AG20443 (cell line): ENCODE measurements around the gene CLCF1.

ENCODE experiments used
- DNase-seq: peaks from one replicate; pipeline ENCODE4 v3.0.0; 2012; ENCODE audit warnings: low spot score, mixed read lengths

CLCF1 gene

GRCh38 chr11:67372993-67373647 lies at the start of gene CLCF1:
TSS of gene CLCF1 (minus strand) at chr11:67373598. CDS start at chr11:67373539, 59 bp downstream.
- peak; percentile 78 for DNase-seq

GRCh38 chr11:67422891-67423290 lies 49.5 kb upstream of the CLCF1 start:
- DNase-seq: no peak

GRCh38 chr11:67421430-67422031 lies 48.1 kb upstream of the CLCF1 start:
- no peak for DNase-seq

GRCh38 chr11:67420646-67421429 lies 47.4 kb upstream of the CLCF1 start:
- DNase-seq: peak; percentile 99

- no peak for DNase-seq
Observed at GRCh38 chr11:67420147-67420645, 46.8 kb upstream of the CLCF1 start.

GRCh38 chr11:67419325-67420049 lies 46.1 kb upstream of the CLCF1 start:
- DNase-seq: no peak

- DNase-seq: no peak
Observed at GRCh38 chr11:67418476-67419281, 45.3 kb upstream of the CLCF1 start.

GRCh38 chr11:67417425-67417824 lies 44.0 kb upstream of the CLCF1 start:
- DNase-seq: no peak

GRCh38 chr11:67416416-67417335 lies 43.3 kb upstream of the CLCF1 start:
- DNase-seq: no peak

GRCh38 chr11:67415501-67416304 lies 42.3 kb upstream of the CLCF1 start, which contains the start of gene CARNS1:
TSS of gene CARNS1 (plus strand) at chr11:67415678. CDS start at chr11:67416200, 522 bp downstream.
- DNase-seq: no peak

GRCh38 chr11:67413266-67413849 lies 40.0 kb upstream of the CLCF1 start:
- DNase-seq: no peak

GRCh38 chr11:67412495-67413179 lies 39.2 kb upstream of the CLCF1 start:
- DNase-seq: no peak

- DNase-seq: no peak
Observed at GRCh38 chr11:67411785-67412152, 38.4 kb upstream of the CLCF1 start.

GRCh38 chr11:67410984-67411784 lies 37.8 kb upstream of the CLCF1 start:
- no peak for DNase-seq

- no peak for DNase-seq
Observed at GRCh38 chr11:67410369-67410831, 37.0 kb upstream of the CLCF1 start.

- DNase-seq: no peak
Observed at GRCh38 chr11:67409781-67410368, 36.5 kb upstream of the CLCF1 start.

GRCh38 chr11:67409261-67409666 lies 35.9 kb upstream of the CLCF1 start:
- no peak for DNase-seq
